ENCODE data around the gene VMAC. TPM values are rescaled to one million over a fixed set of nuclear protein-coding genes. Genes with fewer than 3 reads are reported as not detected.
A peak's percentile ranks its signal among the peaks of the same experiment; 100 is the strongest.

Gene VMAC
- total RNA-seq, 4 donors from 2014 or later: 2.0 to 10.4 (median 4.6) TPM

DNA sequence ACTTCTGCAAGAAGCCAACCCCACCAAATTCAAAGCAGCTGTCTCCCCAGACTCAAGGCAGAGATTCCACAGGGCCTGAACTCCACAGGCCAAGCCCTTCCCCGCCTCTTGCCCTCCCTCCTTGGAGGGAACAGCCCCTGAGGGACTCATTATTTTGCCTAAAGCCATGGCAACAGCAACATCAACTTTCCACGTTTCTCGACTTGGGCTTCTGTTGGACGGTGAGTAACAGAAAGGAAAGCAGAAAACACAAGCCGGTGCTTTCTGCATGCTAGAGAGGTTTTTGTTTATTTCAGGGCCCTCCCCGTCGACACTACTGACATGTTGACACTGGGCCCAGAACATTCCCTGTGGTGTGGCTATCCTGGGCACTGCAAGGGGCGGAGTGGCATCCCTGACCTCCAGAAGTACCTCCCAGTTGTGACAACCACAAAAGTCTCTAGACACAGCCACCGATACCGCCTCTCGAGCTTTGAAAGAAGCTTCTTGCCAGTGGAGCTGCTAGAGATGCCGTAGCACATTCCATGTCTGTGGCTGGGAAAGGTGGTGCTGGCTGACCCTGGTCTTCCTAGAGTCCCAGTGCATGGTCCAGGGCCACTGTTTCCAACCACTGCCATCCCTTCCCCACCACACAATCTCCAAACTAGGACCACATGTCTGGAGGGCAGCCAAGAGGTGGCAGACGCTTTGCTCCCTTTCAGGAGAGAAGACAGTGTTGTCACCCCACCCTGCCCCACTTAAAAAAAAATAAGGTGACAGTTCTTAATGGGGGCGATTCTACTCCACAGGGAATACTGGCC, 22.2 kb downstream of the VMAC start:
- TF ChIP-seq, protein P1, sequence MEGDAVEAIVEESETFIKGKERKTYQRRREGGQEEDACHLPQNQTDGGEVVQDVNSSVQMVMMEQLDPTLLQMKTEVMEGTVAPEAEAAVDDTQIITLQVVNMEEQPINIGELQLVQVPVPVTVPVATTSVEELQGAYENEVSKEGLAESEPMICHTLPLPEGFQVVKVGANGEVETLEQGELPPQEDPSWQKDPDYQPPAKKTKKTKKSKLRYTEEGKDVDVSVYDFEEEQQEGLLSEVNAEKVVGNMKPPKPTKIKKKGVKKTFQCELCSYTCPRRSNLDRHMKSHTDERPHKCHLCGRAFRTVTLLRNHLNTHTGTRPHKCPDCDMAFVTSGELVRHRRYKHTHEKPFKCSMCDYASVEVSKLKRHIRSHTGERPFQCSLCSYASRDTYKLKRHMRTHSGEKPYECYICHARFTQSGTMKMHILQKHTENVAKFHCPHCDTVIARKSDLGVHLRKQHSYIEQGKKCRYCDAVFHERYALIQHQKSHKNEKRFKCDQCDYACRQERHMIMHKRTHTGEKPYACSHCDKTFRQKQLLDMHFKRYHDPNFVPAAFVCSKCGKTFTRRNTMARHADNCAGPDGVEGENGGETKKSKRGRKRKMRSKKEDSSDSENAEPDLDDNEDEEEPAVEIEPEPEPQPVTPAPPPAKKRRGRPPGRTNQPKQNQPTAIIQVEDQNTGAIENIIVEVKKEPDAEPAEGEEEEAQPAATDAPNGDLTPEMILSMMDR (IDR thresholded peaks at IDR 0.05): no peak
- DNase-seq (ENCODE audit: low spot score) (no peak), ATAC-seq (ENCODE audit: low FRiP score) (peak; percentile 34)

DNA sequence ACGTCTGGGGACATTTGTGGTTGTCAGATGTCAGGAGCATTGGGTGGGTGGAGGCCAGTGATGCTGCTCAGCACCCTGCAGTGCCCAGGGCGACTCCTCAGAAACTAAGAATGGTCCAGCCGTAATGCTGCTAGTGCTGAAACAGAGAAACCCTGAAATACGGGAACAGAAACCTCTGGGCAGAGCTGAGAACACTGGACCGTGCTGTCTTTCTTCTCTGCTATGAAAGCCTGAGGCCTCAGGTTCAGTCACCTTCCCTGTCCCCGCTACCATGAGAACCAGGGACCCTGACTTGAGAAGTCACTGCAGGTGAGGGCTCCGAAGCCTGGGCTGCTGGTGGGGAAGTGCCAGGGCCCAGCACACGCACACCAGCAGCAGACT, 22.8 kb downstream of the VMAC start:
- ATAC-seq (ENCODE audit: low FRiP score) (no peak), DNase-seq (ENCODE audit: low spot score) (no peak)
- TF ChIP-seq, protein P1 (IDR thresholded peaks at IDR 0.05): no peak

DNA sequence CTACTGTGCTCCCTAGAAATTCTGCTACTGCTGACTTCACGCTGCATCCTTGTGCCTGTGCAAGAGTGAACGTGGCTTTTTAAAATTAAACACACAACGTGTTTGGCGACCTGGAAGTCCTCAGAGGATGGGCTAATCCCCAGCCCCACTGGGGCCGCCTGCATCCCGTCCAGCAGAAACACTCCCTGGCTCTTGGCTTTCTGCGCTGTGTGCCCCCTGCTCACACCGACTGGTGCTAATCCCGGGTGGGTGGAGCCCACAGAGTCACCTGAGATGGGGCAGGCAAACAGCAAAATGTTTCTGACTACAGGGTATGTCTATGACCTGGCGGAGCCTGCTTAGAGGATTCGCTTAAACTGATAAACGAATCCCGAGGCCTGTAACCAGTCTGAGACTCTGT, 24.5 kb downstream of the VMAC start:
- TF ChIP-seq, protein P1 (IDR thresholded peaks at IDR 0.05): no peak
- no peak for ATAC-seq (ENCODE audit: low FRiP score)
- no peak for DNase-seq (ENCODE audit: low spot score)

DNA sequence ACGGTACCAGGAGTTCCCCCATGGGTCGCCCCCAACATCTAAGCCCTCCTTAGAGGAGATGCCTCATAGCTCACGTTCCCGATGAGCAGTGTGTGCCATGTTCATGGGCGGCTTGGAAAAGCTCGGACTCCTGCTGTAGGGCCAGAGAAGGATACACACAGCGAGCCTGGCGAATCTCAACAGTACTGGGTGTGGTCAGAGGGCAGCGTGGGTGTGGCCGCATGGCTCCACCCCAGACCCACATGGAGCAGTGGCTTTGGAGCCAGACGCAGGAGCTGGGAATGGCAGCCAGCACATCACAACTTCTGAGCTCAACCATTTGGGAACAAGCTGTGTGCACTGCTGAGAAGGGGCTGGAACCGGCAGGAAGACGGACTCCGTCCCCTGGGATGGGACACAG, 25.0 kb downstream of the VMAC start:
- ATAC-seq (ENCODE audit: low FRiP score) (no peak), DNase-seq (ENCODE audit: low spot score) (no peak)
- TF ChIP-seq, protein P1 (IDR thresholded peaks at IDR 0.05): no peak

DNA sequence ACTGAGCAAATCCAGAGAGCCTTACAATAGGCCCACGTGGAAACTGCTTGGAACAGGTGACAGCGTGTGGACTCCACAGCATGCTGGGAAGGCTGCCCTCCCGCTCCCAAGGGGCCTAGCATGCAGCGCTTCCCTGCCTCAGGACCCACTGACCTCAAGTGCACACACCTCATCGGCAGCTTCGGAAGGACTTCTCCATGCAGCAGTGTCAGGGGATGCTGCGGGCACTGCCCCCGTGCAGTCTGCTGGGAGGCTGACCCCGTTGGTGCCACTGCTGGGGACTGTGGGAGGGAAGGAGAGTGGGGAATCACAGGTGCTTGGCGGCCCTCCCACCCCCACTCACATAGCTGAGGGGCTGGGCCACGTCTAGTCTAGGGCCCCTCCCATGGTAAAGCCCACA, 26.6 kb downstream of the VMAC start:
- ATAC-seq (ENCODE audit: low FRiP score): no peak
- no peak for DNase-seq (ENCODE audit: low spot score)
- TF ChIP-seq, protein P1 (IDR thresholded peaks at IDR 0.05): no peak

DNA sequence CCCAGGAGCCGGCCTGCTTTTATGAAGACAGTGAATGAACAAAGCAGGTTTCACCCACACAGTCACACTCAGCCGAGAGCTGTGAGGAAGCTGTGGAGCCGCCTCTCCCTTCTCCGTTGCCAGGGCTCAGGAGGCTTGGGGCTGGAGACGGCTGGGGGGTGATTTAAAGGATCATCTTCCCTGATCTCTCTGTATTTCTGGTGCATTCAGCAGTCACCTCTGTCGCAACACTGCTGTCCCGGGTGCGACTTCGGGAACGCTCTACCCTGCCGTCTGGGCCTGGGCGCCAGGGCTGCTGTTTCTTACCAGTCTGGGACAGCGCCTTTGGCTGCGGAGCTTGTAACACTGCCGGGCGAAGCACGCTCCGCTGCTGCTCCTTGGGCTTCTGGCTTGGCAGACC, 27.5 kb downstream of the VMAC start:
- ATAC-seq (ENCODE audit: low FRiP score) (no peak), DNase-seq (ENCODE audit: low spot score) (no peak)
- TF ChIP-seq, protein P1 (IDR thresholded peaks at IDR 0.05): no peak

DNA sequence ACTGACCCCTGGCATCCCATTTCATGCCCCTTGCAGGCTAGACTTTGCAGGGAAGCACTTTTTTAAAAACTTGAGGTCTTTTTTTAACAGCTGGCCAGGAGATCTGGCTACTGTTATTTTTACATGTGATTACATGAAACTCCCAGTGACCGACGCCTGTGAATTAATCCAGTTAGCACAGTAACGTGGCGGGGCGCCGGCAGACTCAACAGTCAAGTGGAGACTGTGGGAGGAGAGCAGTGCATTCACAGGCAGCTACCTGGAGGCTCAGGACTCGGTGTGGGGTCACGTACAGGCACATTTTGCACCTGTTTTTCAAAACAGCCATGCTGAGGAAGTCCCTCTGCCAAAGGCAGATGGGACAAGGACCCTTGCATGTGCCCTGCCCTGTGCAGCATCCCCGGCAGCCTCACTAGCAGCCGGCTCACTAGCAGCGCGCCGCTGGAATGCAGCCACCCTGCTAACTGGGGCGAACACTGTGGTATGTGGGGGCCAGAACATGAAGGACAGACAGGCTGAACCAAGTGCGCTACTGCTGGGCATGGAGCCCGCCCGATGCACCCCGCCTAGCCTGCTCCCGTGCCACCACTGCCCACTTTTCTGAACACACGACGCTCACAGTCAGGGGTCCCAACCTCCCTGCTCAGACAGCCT, 28.1 kb downstream of the VMAC start:
- DNase-seq (ENCODE audit: low spot score): no peak
- ATAC-seq (ENCODE audit: low FRiP score): no peak
- TF ChIP-seq, protein P1 (IDR thresholded peaks at IDR 0.05): no peak
